ENCODE results near the gene IGFBPL1.
"Not testable (repeated sequence)": the region's sequence is repeated elsewhere in the genome, so short reads cannot be mapped to it uniquely, and the experiment has no call there.

The IGFBPL1 gene

DNA sequence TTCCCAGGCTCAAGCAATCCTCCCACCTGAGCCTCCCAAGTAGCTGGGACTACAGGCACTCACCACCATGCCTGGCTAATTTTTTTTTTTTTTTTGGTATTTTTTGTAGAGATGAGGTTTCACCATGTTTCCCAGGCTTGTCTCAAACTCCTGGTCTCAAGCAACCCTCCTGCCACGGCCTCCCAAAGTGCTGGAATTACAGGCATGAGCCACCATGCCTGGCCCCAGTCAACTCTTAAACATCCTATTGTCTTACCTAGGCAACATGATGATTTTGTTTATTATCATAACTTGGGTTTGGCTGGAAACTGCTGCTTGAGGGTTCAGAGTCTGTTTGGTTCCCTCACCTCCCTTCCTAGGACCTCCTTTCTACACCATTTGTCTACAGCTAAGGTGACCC, 25.1 kb downstream of the IGFBPL1 start:
- DNase-seq (ENCODE audit: low spot score), result not testable (repeated sequence)

DNA sequence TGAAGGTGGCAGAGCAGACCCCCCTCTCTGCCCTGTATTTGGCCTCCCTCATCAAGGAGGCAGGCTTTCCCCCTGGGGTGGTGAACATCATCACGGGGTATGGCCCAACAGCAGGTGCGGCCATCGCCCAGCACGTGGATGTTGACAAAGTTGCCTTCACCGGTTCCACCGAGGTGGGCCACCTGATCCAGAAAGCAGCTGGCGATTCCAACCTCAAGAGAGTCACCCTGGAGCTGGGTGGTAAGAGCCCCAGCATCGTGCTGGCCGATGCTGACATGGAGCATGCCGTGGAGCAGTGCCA, 27.9 kb downstream of the IGFBPL1 start:
- no peak for DNase-seq (ENCODE audit: low spot score)

- no peak for DNase-seq (ENCODE audit: low spot score)
Measured at GRCh38 chr9:38395653-38396370, 28.4 kb downstream of the IGFBPL1 start.

DNA sequence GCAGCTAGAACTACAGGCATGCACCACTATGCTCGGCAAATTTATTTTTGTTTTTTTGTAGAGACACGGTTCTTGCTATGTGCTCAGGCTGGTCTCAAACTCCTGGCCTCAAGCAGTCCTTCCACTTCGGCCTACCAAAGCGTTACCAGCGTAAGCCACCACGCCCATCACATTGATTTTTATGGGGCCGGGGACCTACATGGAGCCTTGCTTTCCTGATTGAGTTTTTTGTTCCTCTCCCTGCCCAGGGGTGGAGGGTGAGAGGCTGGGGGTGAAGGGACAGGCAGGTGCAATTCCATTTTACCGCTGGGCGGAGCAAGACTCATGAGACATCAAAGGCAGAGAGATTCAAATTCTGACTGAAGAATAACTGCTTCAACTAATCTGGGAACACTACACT, 29.8 kb downstream of the IGFBPL1 start:
- no peak for DNase-seq (ENCODE audit: low spot score)

DNA sequence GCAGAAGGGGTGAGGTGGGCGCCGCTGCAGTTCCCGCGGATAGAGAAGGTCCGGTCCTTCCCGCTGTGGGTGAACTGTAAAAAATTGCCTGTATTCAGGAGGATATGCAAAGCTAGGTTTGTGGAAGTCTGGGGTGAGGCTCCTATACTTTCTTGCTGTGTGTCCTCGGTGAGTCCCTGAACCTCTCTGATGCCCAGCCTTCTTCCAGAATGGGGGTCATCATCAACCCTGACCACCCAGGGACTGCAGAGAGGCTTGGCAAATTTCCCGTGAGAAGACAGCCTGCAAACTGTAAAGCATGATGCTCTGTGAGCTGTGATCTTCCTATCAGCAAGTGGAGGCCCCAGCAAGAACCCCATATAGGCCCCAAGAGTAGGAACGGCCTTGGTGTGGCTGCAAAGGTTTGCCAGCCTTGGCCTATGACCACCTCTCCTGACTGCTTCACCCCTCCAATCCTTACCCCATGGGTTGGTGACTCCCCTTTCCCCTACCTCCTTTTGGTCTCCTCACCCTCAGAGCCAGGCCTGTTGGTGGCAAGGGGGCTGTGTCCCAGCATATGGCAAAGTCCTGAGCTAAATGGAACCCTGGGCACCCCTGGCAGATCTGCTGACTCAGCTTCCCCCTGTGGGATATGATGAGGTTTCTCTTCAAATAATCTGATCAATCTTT, 31.0 kb downstream of the IGFBPL1 start:
- DNase-seq (ENCODE audit: low spot score), result no peak

DNA sequence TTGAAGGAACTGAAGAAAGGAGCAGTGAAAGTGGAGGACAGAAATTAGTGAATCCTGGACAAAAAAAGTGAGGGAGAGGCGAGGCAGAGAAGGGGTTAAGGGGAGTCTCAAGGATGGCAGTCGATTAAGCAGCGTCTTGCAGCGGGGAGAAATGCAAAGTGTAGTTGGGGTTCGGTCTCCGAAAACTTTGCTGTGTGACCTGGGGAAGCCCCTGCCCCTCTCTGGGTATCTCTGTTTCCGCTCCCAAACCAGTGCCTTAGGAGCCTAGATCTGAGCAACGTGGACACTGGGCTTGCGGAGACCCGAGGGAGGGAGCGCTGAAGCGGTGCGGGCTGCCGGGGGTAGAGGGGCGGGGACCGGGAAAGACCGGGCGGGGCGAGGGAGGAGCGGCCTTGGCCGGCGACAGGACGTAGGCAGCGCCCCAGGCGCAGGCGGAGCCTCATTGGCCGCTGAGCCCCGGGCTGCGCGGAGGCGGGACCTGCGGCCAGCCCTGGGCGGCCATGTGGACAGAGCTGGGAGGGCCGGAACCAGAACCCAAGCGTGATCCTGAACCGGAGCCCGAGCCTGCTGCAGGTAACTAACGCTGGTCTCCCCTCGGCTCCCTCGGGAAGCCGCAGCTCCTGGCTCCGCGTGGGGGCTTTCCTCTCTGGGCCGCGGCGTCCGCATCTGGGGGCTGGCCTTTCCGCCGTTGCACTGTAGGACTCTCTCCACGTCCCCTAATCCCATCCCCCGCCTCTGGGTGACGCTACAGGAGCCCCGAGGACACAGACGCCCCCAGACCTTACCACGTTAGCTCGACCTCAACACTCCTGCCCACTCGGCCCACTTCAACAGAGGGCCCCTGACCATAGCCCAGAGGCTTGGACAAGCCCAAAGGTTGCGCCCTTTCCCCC, 31.8 kb downstream of the IGFBPL1 start, which contains the start of gene ALDH1B1:
TSS of gene ALDH1B1 (plus strand) at position 468 of the 893 bp plus-strand sequence. CDS start 3,047 bp downstream, outside the sequence.
- DNase-seq (ENCODE audit: low spot score), result peak; percentile 48

DNA sequence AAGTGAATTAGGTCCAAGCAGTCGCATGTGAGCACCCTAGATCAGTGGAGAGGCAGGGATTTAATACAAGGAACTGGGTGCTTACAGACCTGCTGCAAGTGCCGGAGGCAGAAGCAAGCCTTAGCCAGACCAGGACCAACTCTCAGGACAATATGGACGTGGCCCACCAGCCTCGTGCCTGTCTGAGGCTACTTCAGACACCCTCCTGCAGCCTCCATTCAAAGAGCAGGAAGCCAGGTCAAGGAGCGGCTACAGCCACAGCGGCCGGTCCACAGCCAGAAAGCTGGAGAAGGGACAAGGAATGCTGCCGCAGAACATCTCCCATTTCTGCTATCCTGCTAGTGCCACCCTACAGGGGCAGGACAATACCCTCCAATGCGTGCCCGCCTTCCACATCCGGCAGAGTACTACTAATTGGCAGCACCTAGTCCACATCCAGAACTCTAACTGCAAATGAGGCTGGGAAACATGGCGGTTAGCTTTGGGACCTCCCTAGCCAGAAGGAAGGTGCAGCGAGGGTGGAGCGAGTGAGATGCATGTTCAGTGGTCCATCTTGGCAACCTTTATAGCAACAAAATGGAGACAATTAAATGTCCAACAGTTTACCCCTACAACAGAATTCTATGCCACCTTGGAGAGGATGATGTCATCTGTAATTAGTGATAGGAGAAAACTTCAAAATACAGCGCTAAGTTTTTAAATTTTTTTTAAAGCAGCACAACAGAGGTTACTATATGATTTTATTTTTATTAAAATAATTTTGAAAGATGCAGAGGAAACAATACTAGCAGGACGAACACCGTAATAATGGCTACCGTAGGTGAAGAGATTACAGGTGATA, 32.8 kb downstream of the IGFBPL1 start:
- DNase-seq (ENCODE audit: low spot score), result no peak

DNA sequence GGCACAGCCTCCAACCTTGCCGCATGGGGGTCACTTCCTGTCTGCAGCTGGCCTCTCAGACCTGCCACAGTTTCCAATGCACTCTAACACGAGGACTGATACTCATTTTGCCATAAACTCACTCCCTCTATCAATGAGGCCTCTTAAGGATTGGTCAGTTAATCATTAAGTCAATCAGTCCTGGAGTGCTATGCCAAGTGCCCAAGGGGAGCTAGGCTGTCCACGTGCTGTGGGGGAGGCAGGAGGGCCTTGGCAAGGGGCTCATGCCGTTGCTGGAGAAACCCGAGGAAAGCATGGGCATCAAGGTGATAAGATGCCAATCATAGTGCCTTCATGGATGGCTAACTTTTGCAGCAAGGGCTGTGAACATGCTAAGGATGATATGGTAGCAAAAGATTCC, 33.4 kb downstream of the IGFBPL1 start:
- DNase-seq (ENCODE audit: low spot score), result no peak

- DNase-seq (ENCODE audit: low spot score), result no peak
Measured at GRCh38 chr9:38390442-38390841, 33.8 kb downstream of the IGFBPL1 start.

GRCh38 chr9:38389313-38389712, 34.9 kb downstream of the IGFBPL1 start:
- DNase-seq (ENCODE audit: low spot score), result no peak

DNA sequence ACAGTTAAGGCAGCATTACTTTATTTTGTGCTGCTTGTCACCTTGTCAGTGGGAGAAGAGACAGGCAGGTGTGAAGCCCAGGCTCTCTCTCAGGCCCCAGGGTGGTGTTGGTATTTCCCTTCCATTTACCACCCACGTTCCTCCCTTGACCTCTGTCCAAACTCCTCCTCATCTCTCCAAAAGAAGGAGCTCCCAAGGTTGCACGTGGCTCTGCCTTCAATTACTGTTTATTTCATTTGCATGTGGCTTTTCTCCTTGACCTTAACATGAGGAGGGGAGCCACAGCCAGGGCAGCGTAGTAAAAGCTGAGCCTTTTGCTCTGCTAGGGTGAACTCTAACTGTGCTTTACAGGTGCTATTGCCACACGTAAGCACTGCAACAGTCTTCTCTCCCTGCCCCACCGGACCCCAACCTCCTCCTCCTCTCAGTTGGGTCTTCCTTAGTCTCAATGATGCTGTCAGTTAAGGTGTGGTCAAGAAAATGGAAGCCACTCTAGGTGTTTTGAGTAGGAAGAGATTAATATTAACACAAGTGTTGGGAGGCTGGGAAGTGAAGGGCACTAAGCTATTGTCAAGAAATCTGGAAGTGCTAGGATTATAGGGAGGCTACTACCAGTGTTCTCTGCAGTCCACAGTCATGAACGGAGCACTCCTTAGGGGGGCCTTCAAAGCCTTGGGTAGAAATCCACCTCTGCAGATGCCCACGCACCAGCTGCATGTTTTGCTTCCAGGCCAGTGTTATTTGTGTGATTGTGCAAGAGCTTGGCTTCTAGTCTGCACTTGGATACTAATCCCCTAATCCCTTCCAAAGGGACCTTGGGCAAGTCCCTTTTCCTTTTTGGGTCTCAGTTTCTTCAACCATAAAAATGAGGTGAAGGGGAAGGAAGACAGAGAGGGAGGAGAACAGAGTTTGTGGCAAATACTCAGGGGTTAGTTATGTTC, 35.7 kb downstream of the IGFBPL1 start:
- no peak for DNase-seq (ENCODE audit: low spot score)

DNA sequence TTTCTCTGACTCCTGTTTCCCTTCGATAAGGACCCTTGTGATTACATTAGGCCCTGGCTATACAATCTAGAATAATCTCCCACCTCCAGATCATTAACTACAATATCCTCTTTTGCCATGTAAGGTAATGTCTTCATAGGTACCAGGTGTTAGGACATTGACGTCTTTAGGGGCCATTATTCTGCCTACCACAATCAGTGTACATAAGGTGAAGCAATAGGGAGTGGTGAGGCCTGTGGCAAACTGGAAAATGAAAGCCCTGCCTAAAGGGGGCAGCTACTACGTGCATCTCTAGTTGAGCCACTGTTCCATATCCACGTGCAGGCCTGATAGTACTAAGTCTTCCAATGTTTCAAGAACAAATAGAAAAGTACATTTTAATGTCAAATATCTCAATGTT, 36.5 kb downstream of the IGFBPL1 start:
- no peak for DNase-seq (ENCODE audit: low spot score)

- DNase-seq (ENCODE audit: low spot score), result no peak
Measured at GRCh38 chr9:38387066-38387465, 37.2 kb downstream of the IGFBPL1 start.

DNA sequence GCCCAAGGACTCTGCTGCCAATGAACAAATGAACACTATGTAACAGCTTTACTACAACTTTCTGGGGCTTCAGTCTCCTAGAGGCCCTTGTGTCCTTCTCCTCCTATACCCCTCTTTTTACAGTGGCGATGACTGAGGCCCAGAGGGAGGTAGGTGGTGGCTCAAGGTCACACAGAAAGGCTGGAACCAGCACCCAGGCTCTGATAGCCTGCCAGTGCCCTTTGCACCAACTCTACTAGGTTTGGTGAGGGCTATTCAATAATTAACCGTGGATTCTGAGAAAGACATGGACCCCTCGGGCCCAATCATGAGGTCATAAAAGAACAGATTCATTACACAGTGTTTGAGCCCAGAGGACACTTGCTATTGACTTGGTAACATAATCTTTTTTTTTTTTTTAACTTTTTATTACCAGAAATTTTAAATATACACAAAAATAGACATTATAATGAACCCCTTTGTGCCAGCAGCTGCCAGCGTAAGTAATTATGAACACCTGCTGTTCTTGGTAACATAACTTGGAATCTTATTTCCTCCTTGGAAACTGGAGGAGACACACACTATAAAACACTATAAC, 37.8 kb downstream of the IGFBPL1 start:
- no peak for DNase-seq (ENCODE audit: low spot score)

GRCh38 chr9:38385896-38386295, 38.4 kb downstream of the IGFBPL1 start:
- DNase-seq (ENCODE audit: low spot score), result no peak

GRCh38 chr9:38384990-38385848, 39.0 kb downstream of the IGFBPL1 start:
- DNase-seq (ENCODE audit: low spot score), result no peak

GRCh38 chr9:38382141-38382540, 42.1 kb downstream of the IGFBPL1 start:
- DNase-seq (ENCODE audit: low spot score), result no peak

DNA sequence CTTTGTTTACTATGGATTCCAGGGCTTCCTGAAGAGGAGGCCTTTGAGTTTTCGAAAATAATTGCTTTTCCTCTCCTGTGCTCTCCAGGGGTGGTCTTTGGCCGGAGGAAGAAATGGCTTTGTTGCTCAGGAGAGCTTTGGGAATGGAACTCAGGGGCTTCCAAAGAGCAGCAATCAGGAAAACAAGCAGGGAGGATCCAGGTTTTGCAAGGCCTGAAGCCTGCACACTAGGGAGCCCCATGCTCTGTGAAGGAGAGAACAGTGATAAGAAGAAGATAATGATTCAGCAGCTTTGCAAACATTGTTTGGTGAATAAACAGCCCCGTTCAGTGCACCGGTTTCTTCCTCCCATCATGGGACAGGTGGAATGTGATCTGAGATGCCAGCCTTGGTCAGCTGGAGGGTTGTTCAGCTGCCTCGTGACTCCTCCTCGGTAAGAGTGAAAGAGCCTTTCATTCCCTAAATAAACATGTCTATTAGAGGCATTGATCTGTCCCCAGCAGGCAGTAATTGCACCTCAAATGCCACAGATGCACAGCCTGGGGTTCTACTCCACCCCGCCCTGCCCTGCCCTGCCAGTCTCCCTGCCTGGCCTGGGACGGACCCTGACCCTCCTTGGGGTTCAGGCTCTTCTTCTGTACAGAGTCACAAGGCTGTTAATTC, 43.3 kb downstream of the IGFBPL1 start:
- DNase-seq (ENCODE audit: low spot score), result no peak

Data from CD4-positive, alpha-beta T cell treated with Interleukin-15 for 4 hours (primary cell).